Eye (tissue), 1 donor: ENCODE results near the gene OR2B3.
A peak's percentile ranks its signal among the peaks of the same experiment; 100 is the strongest.
"Not testable (repeated sequence)": the region's sequence is repeated elsewhere in the genome, so short reads cannot be mapped to it uniquely, and the experiment has no call there.

Experiments
- DNase-seq: peaks from one replicate; pipeline ENCODE4 v3.0.0-alpha.2; 2015

The OR2B3 gene, protein sequence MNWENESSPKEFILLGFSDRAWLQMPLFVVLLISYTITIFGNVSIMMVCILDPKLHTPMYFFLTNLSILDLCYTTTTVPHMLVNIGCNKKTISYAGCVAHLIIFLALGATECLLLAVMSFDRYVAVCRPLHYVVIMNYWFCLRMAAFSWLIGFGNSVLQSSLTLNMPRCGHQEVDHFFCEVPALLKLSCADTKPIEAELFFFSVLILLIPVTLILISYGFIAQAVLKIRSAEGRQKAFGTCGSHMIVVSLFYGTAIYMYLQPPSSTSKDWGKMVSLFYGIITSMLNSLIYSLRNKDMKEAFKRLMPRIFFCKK

GRCh38 chr6:29087213-29087612, at the start of gene OR2B3:
TSS of gene OR2B3 (minus strand) at chr6:29087313. CDS start at chr6:29087248, 65 bp downstream.
- no peak for DNase-seq

DNA sequence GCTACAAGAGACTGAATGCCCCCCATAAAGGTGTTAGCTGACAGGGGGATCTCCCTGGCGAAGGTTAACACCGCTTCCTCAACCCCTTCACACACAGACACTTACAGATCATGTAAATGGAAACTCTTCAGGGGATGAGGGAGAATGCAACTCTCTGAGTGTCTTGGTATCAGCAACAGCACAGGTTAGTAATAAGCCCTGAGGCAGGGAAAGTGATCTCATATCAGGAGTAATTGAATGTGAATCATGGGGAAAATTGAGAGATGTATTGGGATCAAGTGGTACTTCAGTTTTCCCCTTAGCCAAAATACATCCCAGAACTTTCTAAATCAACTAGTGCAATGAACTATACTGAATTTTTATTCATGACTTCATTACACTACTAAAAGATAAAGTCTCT, 44.6 kb upstream of the OR2B3 start:
- DNase-seq = no peak

DNA sequence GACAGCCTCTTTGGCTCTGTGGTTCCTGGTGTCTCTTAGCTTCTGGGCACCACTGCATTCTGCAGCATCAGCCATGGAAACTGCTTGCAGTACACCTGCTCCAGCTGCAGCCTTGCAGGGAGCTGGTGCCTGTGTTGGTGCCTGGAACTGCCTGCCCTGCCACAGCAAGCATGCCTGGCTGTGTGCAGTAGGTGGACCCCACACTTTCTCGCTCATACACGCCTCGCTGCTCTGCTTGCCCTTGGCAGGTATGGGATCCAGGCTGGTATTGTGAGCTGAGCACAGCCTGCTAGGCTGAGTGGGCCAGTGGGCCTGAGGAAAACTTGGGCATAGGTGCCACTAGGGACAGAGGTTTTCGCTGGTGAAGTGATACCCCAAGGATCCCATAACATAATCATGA, 43.5 kb upstream of the OR2B3 start:
- DNase-seq = no peak

- DNase-seq = no peak
These were observed 42.4 kb upstream of the OR2B3 start for GRCh38 chr6:29129326-29130012.

- DNase-seq = not testable (repeated sequence)
These were observed 27.9 kb upstream of the OR2B3 start for GRCh38 chr6:29114964-29115363.

GRCh38 chr6:29112135-29112534, 25.0 kb upstream of the OR2B3 start:
- no peak for DNase-seq

GRCh38 chr6:29107758-29108157, 20.6 kb upstream of the OR2B3 start, which contains the start of gene OR2J3:
TSS of gene OR2J3 (plus strand) at chr6:29108058. CDS start at chr6:29111891, 3,833 bp downstream.
- no peak for DNase-seq

DNA sequence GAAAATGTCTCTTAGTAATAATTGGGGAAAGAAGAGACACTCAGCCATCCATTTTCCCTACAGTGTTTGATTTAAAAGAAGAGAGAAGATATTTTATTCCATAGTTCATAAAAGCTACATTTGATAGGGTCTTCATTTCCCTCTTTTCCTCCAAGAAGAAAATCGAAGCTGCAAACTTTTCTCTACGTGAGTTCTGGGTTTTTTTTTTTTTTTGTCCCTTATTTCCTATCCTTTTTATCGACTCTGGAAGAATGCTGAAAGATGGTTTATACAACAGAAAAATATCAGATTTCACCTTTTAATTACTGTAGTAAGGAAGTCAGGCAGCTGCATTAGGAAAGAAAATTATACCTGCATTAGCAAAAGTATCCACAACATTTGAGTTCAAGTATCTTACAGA, 12.1 kb upstream of the OR2B3 start, which contains the start of gene OR2J1:
TSS of gene OR2J1 (plus strand) at position 301 of the 400 bp plus-strand sequence. CDS start 1,453 bp downstream, outside the sequence.
- no peak for DNase-seq

DNA sequence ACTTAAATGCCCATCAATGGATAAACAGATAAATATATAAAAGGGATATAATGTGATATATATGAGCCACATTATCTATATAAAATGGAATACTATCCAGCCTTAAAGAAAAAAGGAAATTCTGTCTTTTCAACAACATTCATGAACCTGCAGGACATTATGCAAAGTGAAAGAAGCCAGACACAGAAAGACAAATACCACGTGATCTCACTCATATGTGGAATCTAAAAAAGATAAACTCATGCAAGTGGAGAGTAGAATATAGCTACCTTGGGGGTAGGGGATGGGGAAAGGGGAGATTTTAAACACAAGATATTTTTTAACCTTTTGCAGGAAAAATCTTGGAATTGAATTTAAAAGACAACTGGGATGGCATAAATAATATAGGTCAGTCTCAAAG, 10.7 kb upstream of the OR2B3 start:
- DNase-seq = no peak

GRCh38 chr6:29092957-29093356, 5.8 kb upstream of the OR2B3 start:
- no peak for DNase-seq

GRCh38 chr6:29082457-29082856, 4.7 kb downstream of the OR2B3 start:
- no peak for DNase-seq

DNA sequence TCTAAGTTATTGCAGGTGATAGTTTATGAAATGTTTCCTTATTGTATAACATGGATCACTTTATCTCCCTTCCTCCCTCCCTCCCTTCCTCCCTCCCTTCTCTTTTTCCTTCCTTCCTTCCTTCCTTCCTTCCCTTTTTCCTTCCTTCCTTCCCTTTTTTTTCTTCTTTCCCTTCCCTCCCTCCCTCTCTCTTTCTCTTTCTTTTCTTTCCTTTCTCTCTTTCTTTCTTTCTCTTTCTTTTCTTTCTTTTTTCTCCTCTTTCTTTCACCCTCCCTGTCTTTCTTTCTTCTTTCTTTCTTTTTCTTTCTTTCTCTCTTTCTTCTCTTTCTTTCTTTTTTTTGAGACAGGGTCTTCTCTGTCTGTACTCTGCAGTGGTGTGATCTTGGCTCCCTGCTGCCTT, 5.8 kb downstream of the OR2B3 start:
- DNase-seq = no peak

DNA sequence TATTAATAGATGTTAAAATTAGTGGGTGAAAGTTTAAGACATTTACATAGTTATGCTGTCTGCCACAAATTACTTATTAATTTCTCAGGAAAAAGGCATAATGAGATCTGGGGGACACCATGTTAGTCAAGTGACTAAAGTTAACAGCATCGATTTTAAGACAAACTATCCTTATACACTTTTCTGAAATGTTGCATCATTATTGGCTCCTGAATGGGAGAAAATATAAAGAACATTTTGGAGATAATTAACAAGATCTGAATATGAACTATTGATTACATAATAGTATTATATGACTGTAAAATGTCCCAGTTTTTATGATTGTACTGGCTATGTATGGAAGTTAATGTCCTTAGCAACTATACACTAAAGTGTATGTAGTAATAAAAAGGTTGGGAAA, 7.9 kb downstream of the OR2B3 start:
- DNase-seq = no peak

DNA sequence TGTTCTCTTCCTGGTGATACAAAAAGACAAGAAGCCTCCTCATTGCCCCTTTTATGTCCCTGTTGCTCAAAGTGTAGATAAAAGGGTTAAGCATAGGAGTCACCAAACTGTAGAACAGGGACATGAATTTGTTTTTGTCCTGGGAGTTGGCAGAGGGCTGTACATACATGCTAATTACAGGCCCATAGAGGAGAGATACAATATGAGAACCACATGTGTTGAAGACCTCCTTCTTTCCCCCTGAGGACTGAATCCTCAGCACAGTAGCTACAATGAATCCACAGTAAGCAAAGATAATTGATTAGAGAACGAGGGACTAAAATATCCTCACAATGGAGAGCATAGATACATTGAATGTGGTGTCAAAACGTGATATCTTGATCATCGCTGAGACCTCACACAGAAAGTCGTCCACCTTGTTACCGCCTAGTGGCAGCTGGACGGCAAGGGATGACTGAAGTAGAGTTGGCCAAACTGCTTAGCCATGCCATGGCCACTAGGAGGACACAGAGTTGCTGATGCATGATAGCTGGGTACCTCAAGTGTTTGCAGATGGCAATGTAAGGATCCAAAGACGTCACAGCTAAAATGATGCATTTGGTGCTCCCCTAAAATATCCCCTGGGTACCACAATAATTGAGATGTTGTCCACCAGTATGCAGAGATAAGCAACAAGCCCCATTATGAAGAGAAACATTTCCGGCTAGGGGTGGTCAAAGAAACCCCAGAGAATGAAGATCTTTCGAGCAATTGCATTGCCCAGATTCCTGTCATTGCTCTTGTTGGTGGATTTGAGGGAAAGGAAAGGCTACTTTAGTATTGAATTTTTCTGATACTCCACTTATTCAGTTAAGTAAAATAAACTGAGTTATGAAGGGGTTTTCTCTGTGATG, 15.0 kb downstream of the OR2B3 start:
- DNase-seq = peak; percentile 5

DNA sequence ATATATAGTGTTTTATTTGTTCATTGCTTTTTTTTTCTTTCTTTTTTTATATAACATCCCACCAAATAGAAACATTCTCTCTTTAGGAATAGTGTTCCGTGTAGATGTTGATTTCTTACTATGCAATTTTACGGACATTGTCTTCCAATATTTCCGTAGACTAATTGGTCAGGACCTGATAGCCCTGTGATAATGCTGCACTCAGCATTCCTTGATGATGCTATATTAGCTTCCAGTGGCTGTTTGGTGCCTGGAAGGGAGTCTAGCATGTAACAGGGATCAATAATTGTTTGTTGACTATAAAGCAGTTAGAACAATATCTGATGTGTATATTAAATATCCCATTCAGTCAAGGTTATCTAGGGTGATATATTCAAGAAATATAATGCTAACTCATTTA, 35.4 kb downstream of the OR2B3 start:
- no peak for DNase-seq

GRCh38 chr6:29045075-29045474, 42.0 kb downstream of the OR2B3 start, which contains the start of gene OR2W1:
TSS of gene OR2W1 (minus strand) at chr6:29045175. CDS start at chr6:29045175, 0 bp downstream.
- no peak for DNase-seq
